Right lobe of liver (tissue), 6 donors: ENCODE results near the gene ACTN1. TPM values are rescaled to one million over a fixed set of nuclear protein-coding genes. Genes with fewer than 3 reads are reported as not detected.
A peak's percentile ranks its signal among the peaks of the same experiment; 100 is the strongest.

ENCODE experiments used
- ATAC-seq, 4 donors: fragments of 200-7000 bp; cut with Tn5 transposase; one replicate each; pipeline ENCODE4 v1.9.1; 2020; ENCODE audit warnings: mild to moderate bottlenecking in 4 of 4, moderate library complexity in 4 of 4
- DNase-seq, 3 donors: peaks; one replicate each; pipeline ENCODE4 v3.0.0-alpha.2; 2020
- H3K27ac ChIP-seq, 3 donors: fragments of 200-600 bp; one replicate each; pipeline ENCODE4 v1.8.0; 2022
- H3K27me3 ChIP-seq, 2 donors: fragments of 200-600 bp; one replicate each; pipeline ENCODE4 v1.8.0; 2022
- H3K36me3 ChIP-seq, 4 donors: fragments of 200-600 bp; sonication (generic) in 1 of 4; one replicate each; pipeline versions ENCODE4 v1.5.1 to v1.8.0; 2017 to 2022; ENCODE audit warnings: control low read depth in 1 of 4
- H3K4me1 ChIP-seq, 4 donors: fragments of 200-600 bp; sonication (generic) in 1 of 4; one replicate each; pipeline versions ENCODE4 v1.5.1 to v1.8.0; 2017 to 2022; ENCODE audit warnings: control low read depth in 1 of 4
- H3K4me3 ChIP-seq, 3 donors: fragments of 200-600 bp; one replicate each; pipeline ENCODE4 v1.8.0; 2022
- H3K9me3 ChIP-seq, 4 donors: fragments of 200-600 bp; sonication (generic) in 1 of 4; one replicate each; pipeline versions ENCODE4 v1.5.1 to v1.8.0; 2017 to 2022; ENCODE audit warnings: control low read depth in 1 of 4
- CTCF ChIP-seq, 4 donors: fragments of 200-600 bp in 3 of 4; fragments of 450-650 bp in 1 of 4; IDR thresholded peaks; one replicate each; pipeline versions ENCODE4 v1.5.1 to v1.8.0; 2016 to 2022; ENCODE audit warnings: antibody characterized with exemption in 4 of 4, mild to moderate bottlenecking in 2 of 4
- POLR2A ChIP-seq: fragments of 450-650 bp; IDR thresholded peaks from one replicate; pipeline ENCODE4 v1.6.1; 2017; ENCODE audit warnings: antibody characterized with exemption, mild to moderate bottlenecking
- WGBS: methylation state at CpG from one replicate; pipeline ENCODE4 v1.1.6; 2018; ENCODE audit warnings: low coverage, low lambda C conversion rate; ENCODE audit not compliant: insufficient coverage; ENCODE audit errors: missing lambda C conversion rate; 5-methylcytosine and 5-hydroxymethylcytosine counted together
- intact Hi-C, 2 donors: fragments of 100-400 bp; cut with DNase I; formaldehyde crosslinking; loops; one replicate each; pipeline versions ENCODE4 v1.11.2 to v1.14.1; 2022
- total RNA-seq, 6 experiments: library from RNA; depleted of rRNA in 2 of 6; stranded (reverse); fragments of >200 nt in 2 of 6; fragmentation: NEBNext Ultra II Directional in 3 of 6; extraction: Animal tissue kit (Norgen Biotek cat#: 25700) in 3 of 6; gene quantifications; one replicate each; pipeline versions ENCODE4 v1.1.0 to v1.2.4, GENCODE V29; 2016 to 2023
- donor health status: DM: no; HTN: yes; CAD: no.
- donor health status: DM: no; HTN: no; CAD: no.
- donor health status: DM: no; HTN: no; CAD: no.
- donor health status: DM: no; HTN: yes; CAD: no.
- donor health status: DM: no; HTN: yes; CAD: no.

ACTN1 gene
- total RNA-seq, 6 experiments from 2014 or later: 53.1 to 145 (median 100) TPM

- no peaks in the 10 kb centered on the region for H3K9me3 ChIP-seq
- H3K4me1 ChIP-seq: peaks cover 0 to 31% (median 6%) of the 10 kb centered on the region in 4 donors
- no peaks in the 10 kb centered on the region for H3K27me3 ChIP-seq
- peak overlapping the region in 1 of 3 donors; percentile 11 for H3K27ac ChIP-seq
- ATAC-seq (no peak), DNase-seq (peak in 1 of 3 donors; percentile 37)
- TF ChIP-seq CTCF (IDR thresholded peaks at IDR 0.05): no peak
- no peak for TF ChIP-seq POLR2A
- H3K4me3 ChIP-seq: no peak overlapping the region
- WGBS: 90% methylated on average over 2 of the region's 3 CpGs
- no peaks in the 10 kb centered on the region for H3K36me3 ChIP-seq
- intact Hi-C loops: no loop called here
These were observed 48.0 kb downstream of the ACTN1 start for GRCh38 chr14:68931063-68931462.

DNA sequence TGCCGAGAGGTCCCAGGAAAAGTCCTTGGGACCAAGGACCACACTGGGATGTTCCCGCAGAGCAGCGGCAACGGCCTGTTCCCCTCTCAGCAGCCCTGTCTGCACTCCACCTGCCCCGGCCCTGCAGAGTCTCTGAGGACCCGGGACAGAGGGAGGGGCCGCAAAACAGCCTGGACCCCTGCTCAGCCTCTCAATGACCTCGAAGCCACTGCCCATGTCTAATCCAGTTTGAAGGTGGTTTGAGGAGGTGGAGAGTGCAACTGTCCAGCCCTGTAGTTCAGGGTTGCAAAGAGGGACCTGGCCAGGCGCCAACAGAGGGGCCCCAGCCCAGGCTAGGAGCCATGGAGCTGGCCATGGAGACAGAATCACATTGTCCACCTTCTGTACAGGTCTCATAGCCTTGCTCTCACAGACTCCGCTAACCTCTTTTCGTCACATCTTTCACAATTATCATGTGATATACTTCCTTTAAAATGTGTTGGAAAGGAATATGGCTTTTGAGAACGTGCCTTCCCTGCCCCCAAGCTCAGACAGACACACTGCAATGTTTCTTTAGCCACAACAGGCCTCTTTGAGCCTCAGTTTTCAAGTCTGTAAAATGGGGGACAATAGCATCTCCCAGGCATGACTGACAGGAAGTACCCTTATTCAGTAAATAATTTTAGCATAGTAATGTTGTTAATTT, 49.3 kb downstream of the ACTN1 start:
- TF ChIP-seq POLR2A (no peak), CTCF (IDR thresholded peaks at IDR 0.05) (no peak)
- H3K4me1 ChIP-seq: peaks cover 0 to 27% (median under 1%) of the 10 kb centered on the region in 4 donors
- peaks cover 0 to 1% (median 0%) of the 10 kb centered on the region in 4 donors for H3K36me3 ChIP-seq
- peak in 3 of 4 donors; percentile 5 to 36 (median 11) for ATAC-seq
- H3K4me3 ChIP-seq: no peak overlapping the region
- H3K27ac ChIP-seq: peak overlapping the region in 2 of 3 donors; percentile 54
- intact Hi-C loops: loop anchor here in 1 of 2 donors (10.0 kb wide), 1 partner anchor 65 kb away; no protein-coding TSS in a partner anchor
- H3K27me3 ChIP-seq: no peaks in the 10 kb centered on the region
- H3K9me3 ChIP-seq: no peaks in the 10 kb centered on the region
- WGBS: 58% methylated on average over 3 of the region's 12 CpGs
- DNase-seq: peak in 2 of 3 donors; percentile 29 to 55

- Histone ChIP-seq H3K9me3 (no peaks in the 10 kb centered on the region), H3K4me3 (no peak overlapping the region), H3K36me3 (peaks cover 0 to 7% (median 0%) of the 10 kb centered on the region in 4 donors), H3K27me3 (no peaks in the 10 kb centered on the region), H3K4me1 (peaks cover 0 to 27% (median 0%) of the 10 kb centered on the region in 4 donors), H3K27ac (peak overlapping the region in 2 of 3 donors; percentile 61 to 76)
- TF ChIP-seq POLR2A (no peak), CTCF (IDR thresholded peaks at IDR 0.05) (no peak)
- 72% methylated on average over 5 of the region's 22 CpGs for WGBS
- ATAC-seq: no peak
- intact Hi-C loops: loop anchor here in 1 of 2 donors (10.0 kb wide), 1 partner anchor 66 kb away; no protein-coding TSS in a partner anchor
- DNase-seq: peak in 1 of 3 donors; percentile 58
These were observed 50.1 kb downstream of the ACTN1 start for GRCh38 chr14:68928770-68929550.

- H3K4me3 ChIP-seq: no peak overlapping the region
- no peaks in the 10 kb centered on the region for H3K9me3 ChIP-seq
- TF ChIP-seq CTCF (IDR thresholded peaks at IDR 0.05) (no peak), POLR2A (no peak)
- WGBS: 25% methylated on average over 8 of the region's 9 CpGs
- H3K4me1 ChIP-seq: peaks cover 0 to 28% (median 0%) of the 10 kb centered on the region in 4 donors
- peak in 1 of 3 donors; percentile 44 for DNase-seq
- intact Hi-C loops: loop anchor here in 1 of 2 donors (10.0 kb wide), 1 partner anchor 67 kb away; no protein-coding TSS in a partner anchor
- ATAC-seq: peak in 2 of 4 donors; percentile 20 to 27
- H3K27ac ChIP-seq: peak overlapping the region in 2 of 3 donors; percentile 61 to 76
- H3K27me3 ChIP-seq: no peaks in the 10 kb centered on the region
- peaks cover 0 to 12% (median 4%) of the 10 kb centered on the region in 4 donors for H3K36me3 ChIP-seq
These were observed 51.0 kb downstream of the ACTN1 start for GRCh38 chr14:68927956-68928675.
